Stimulated activated CD8-positive, alpha-beta memory T cell treated with anti-CD3 and anti-CD28 coated beads, Interleukin-7, amount 100 ng/mL, for 24 hours (primary cell): ENCODE data around the gene USP16.
"Not testable (repeated sequence)": the region's sequence is repeated elsewhere in the genome, so short reads cannot be mapped to it uniquely, and the experiment has no call there.

ENCODE experiments used
- DNase-seq: peaks from one replicate; pipeline ENCODE4 v3.0.0-alpha.2; 2020; ENCODE audit warnings: low read depth

Gene USP16

GRCh38 chr21:29033871-29034270 is 9.4 kb downstream of the USP16 start:
- no peak for DNase-seq

- DNase-seq = no peak
Observed at GRCh38 chr21:29034678-29035077, 10.2 kb downstream of the USP16 start.

GRCh38 chr21:29052224-29052623 is 27.8 kb downstream of the USP16 start:
- DNase-seq = no peak

- no peak for DNase-seq
Observed at GRCh38 chr21:29053011-29053553, 28.6 kb downstream of the USP16 start.

- DNase-seq = no peak
Observed at GRCh38 chr21:29053656-29054055, 29.2 kb downstream of the USP16 start.

- no peak for DNase-seq
Observed at GRCh38 chr21:29055080-29055479, 30.6 kb downstream of the USP16 start.

- DNase-seq = no peak
Observed at GRCh38 chr21:29056005-29056404, 31.5 kb downstream of the USP16 start.

GRCh38 chr21:29056538-29057050 is 32.1 kb downstream of the USP16 start:
- no peak for DNase-seq

- DNase-seq = no peak
Observed at GRCh38 chr21:29064850-29065481, 40.5 kb downstream of the USP16 start.

- DNase-seq = no peak
Observed at GRCh38 chr21:29072873-29073221, 48.4 kb downstream of the USP16 start.

GRCh38 chr21:29073222-29074006 is 48.9 kb downstream of the USP16 start, which contains the start of gene CCT8:
Gene CCT8, minus strand, starts transcription at chr21:29073648. Its CDS starts 58 bp downstream, at chr21:29073590.
- DNase-seq = peak; percentile 95

- no peak for DNase-seq
Observed at GRCh38 chr21:29074007-29074376, 49.5 kb downstream of the USP16 start.

GRCh38 chr21:29074783-29075182 is 50.3 kb downstream of the USP16 start:
- DNase-seq = no peak

- DNase-seq = no peak
Observed at GRCh38 chr21:29075706-29076466, 51.4 kb downstream of the USP16 start.

- not testable (repeated sequence) for DNase-seq
Observed at GRCh38 chr21:29076731-29077640, 52.5 kb downstream of the USP16 start.

- no peak for DNase-seq
Observed at GRCh38 chr21:29077651-29078090, 53.2 kb downstream of the USP16 start.

GRCh38 chr21:29078869-29079767 is 54.6 kb downstream of the USP16 start:
- DNase-seq = no peak

- DNase-seq = no peak
Observed at GRCh38 chr21:29080454-29080941, 56.0 kb downstream of the USP16 start.

- no peak for DNase-seq
Observed at GRCh38 chr21:29082046-29082815, 57.8 kb downstream of the USP16 start.
